DOHH2 (cell line): ENCODE data around the gene ADAR.
A peak's percentile ranks its signal among the peaks of the same experiment; 100 is the strongest.

Source experiments
- H3F3A ChIP-seq: fragments of 200-600 bp; sonication (generic), shearing (Covaris generic); 2 replicates; pipeline ENCODE4 v1.6.0; 2016; ENCODE audit warnings: antibody characterized with exemption, mild to moderate bottlenecking; ENCODE audit not compliant: control insufficient read depth, insufficient read depth
- H3K27ac ChIP-seq: fragments of 200-600 bp; sonication (generic); 2 replicates; pipeline ENCODE4 v1.5.1; 2014; ENCODE audit warnings: low read depth, mild to moderate bottlenecking, low read length, moderate library complexity
- H3K27me3 ChIP-seq: fragments of 200-600 bp; sonication (generic); 2 replicates; pipeline ENCODE4 v1.6.1; 2014; ENCODE audit warnings: mild to moderate bottlenecking, low read length, mixed read lengths; ENCODE audit not compliant: control insufficient read depth
- H3K36me3 ChIP-seq: fragments of 200-600 bp; sonication (generic); 2 replicates; pipeline ENCODE4 v1.6.1; 2014; ENCODE audit warnings: mild to moderate bottlenecking, low read length, moderate library complexity, mixed read lengths; ENCODE audit not compliant: control insufficient read depth
- H3K4me1 ChIP-seq: fragments of 200-600 bp; sonication (generic); 2 replicates; pipeline ENCODE4 v1.6.1; 2014; ENCODE audit warnings: mild to moderate bottlenecking, low read length, mixed read lengths; ENCODE audit not compliant: control insufficient read depth
- H3K4me2 ChIP-seq: fragments of 200-600 bp; sonication (generic); 2 replicates; pipeline ENCODE4 v1.6.0; 2014; ENCODE audit warnings: mild to moderate bottlenecking, low read length, moderate library complexity
- H3K4me3 ChIP-seq: fragments of 200-600 bp; sonication (generic); 2 replicates; pipeline ENCODE4 v1.5.1; 2014; ENCODE audit warnings: mild to moderate bottlenecking, low read length, mixed read lengths
- H3K79me2 ChIP-seq: fragments of 200-600 bp; sonication (generic); 2 replicates; pipeline ENCODE4 v1.6.1; 2014; ENCODE audit warnings: mild to moderate bottlenecking, low read length, mixed read lengths; ENCODE audit not compliant: control insufficient read depth
- H3K9me2 ChIP-seq: fragments of 200-600 bp; sonication (generic); replicated peaks from 2 replicates; pipeline ENCODE4 v1.6.1; 2014; ENCODE audit warnings: mild to moderate bottlenecking, low read length, mixed read lengths; ENCODE audit not compliant: control insufficient read depth
- H3K9me3 ChIP-seq: fragments of 200-600 bp; sonication (generic); 2 replicates; pipeline ENCODE4 v1.6.1; 2014; ENCODE audit warnings: antibody characterized with exemption, low read length, mixed read lengths; ENCODE audit not compliant: control insufficient read depth, insufficient read depth
- H4K20me1 ChIP-seq: fragments of 200-600 bp; sonication (generic); 2 replicates; pipeline ENCODE4 v1.6.0; 2014; ENCODE audit warnings: low read depth, mild to moderate bottlenecking, antibody characterized with exemption, low read length, moderate library complexity; ENCODE audit not compliant: control insufficient read depth, insufficient read depth
- EZH2phosphoT487 ChIP-seq: fragments of 200-600 bp; sonication (generic); IDR thresholded peaks from 2 replicates; pipeline ENCODE4 v1.6.1; 2017; ENCODE audit warnings: borderline replicate concordance, mild to moderate bottlenecking, antibody characterized with exemption, low read length, moderate library complexity, mixed read lengths
- TF ChIP-seq, protein P1 (sequence below): fragments of 200-600 bp; sonication (generic); IDR thresholded peaks from one replicate; pipeline ENCODE4 v1.5.1; 2014; ENCODE audit warnings: antibody characterized with exemption, mild to moderate bottlenecking, low read depth, low read length; ENCODE audit not compliant: poor library complexity, severe bottlenecking

Gene ADAR

DNA sequence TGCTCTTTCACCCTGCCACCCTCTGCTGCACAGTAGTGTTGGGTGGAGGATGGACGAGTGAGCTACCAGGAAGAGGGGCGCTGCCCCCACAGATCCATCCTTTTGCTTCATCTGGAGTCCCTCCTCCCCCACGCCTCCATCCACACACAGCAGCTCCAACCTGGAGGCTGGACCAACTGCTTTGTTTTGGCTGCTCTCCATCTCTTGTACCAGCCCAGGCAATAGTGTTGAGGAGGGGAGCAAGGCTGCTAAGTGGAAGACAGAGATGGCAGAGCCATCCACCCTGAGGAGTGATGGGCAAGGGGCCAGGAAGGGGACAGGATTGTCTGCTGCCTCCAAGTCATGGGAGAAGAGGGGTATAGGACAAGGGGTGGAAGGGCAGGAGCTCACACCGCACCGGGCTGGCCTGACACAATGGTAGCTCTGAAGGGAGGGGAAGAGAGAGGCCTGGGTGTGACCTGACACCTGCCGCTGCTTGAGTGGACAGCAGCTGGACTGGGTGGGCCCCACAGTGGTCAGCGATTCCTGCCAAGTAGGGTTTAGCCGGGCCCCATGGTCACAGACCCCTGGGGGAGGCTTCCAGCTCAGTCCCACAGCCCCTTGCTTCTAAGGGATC, 31.9 kb downstream of the ADAR start:
- no peaks in the 10 kb centered on the region for H3K27me3 ChIP-seq
- H3K9me3 ChIP-seq = no peaks in the 10 kb centered on the region
- peak overlapping the region; percentile 74 for H3K4me2 ChIP-seq
- no peak for TF ChIP-seq EZH2phosphoT487
- TF ChIP-seq, protein P1, sequence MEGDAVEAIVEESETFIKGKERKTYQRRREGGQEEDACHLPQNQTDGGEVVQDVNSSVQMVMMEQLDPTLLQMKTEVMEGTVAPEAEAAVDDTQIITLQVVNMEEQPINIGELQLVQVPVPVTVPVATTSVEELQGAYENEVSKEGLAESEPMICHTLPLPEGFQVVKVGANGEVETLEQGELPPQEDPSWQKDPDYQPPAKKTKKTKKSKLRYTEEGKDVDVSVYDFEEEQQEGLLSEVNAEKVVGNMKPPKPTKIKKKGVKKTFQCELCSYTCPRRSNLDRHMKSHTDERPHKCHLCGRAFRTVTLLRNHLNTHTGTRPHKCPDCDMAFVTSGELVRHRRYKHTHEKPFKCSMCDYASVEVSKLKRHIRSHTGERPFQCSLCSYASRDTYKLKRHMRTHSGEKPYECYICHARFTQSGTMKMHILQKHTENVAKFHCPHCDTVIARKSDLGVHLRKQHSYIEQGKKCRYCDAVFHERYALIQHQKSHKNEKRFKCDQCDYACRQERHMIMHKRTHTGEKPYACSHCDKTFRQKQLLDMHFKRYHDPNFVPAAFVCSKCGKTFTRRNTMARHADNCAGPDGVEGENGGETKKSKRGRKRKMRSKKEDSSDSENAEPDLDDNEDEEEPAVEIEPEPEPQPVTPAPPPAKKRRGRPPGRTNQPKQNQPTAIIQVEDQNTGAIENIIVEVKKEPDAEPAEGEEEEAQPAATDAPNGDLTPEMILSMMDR = no peak
- peak overlapping the region; percentile 90 for H3K27ac ChIP-seq
- H3F3A ChIP-seq = peaks cover 18% of the 10 kb centered on the region
- peaks cover 70% of the 10 kb centered on the region for H3K4me1 ChIP-seq
- no peaks in the 10 kb centered on the region for H3K9me2 ChIP-seq
- H4K20me1 ChIP-seq = no peaks in the 10 kb centered on the region
- peaks cover 50% of the 10 kb centered on the region for H3K36me3 ChIP-seq
- H3K4me3 ChIP-seq = peak overlapping the region; percentile 50
- H3K79me2 ChIP-seq = no peaks in the 10 kb centered on the region

DNA sequence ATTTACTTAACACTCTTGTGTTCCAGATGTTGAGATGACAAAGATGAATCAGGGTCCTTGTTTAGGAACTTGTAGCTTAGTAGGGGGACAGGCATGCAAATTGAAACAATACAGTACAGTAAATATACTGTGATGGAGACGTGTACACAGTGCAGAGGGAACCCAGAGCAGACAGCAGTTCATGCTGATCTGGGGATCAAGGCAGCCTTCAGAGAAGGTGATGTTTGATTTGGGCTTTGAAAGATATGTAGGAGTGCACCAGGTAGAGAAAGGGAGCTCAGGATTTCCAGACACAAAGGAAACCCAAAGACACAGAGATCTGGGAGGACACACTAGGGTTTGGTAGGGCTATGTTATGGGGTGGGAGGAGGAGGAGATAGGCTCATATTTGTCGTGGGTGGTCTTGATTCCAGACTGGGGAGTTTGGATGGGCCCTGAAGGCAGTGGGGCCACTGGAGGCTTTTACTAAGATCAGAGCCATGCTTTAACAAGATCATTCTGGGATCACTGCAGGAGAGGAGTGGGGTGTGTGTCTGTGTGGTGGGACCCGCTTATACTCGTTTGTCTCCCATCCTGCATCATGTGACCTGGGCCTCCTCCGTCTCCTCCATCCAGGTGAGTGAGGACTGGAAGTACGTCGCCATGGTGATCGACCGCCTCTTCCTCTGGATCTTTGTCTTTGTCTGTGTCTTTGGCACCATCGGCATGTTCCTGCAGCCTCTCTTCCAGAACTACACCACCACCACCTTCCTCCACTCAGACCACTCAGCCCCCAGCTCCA, 32.6 kb downstream of the ADAR start:
- H3K27me3 ChIP-seq = no peaks in the 10 kb centered on the region

DNA sequence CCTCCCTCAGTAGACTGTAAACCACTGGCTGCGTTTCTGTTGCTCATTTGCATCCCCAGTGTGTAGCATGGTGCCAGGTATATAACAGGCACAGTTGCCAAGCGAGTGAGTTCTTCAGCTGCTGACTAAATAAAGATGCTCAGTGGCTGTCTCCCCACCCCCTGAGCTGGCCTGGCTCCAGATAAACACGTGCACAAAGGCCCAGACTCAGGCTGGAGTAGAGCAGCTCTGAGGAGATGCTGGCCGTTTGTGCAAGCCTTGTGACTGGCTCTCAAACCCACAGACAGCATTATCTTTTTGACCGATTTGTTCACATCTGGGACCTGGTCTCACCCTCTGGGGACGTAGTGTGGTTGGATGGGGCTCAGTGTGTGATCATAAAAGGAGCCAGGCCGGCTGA, 33.3 kb downstream of the ADAR start:
- TF ChIP-seq, protein P1 = no peak
- TF ChIP-seq EZH2phosphoT487 = no peak
- Histone ChIP-seq H3K36me3 (peaks cover 37% of the 10 kb centered on the region), H3K79me2 (no peaks in the 10 kb centered on the region), H3K4me3 (peak overlapping the region; percentile 50), H3K9me3 (no peaks in the 10 kb centered on the region), H3K4me1 (peaks cover 70% of the 10 kb centered on the region), H3K9me2 (no peaks in the 10 kb centered on the region), H3F3A (peaks cover 18% of the 10 kb centered on the region), H3K27me3 (peaks cover 3% of the 10 kb centered on the region; the same call in 1 of the 2 replicates), H3K27ac (peak overlapping the region; percentile 90), H4K20me1 (no peaks in the 10 kb centered on the region), H3K4me2 (peak overlapping the region; percentile 74)

More for the DNA sequence above, 32.6 kb downstream of the ADAR start:
- TF ChIP-seq, protein P1 = no peak
- no peak for TF ChIP-seq EZH2phosphoT487
- H3F3A ChIP-seq = peaks cover 18% of the 10 kb centered on the region
- peaks cover 43% of the 10 kb centered on the region for H3K36me3 ChIP-seq
- no peaks in the 10 kb centered on the region for H3K79me2 ChIP-seq
- peak overlapping the region; percentile 74 for H3K4me2 ChIP-seq
- H3K9me2 ChIP-seq = no peaks in the 10 kb centered on the region
- peak overlapping the region; percentile 50 for H3K4me3 ChIP-seq
- H3K4me1 ChIP-seq = peaks cover 70% of the 10 kb centered on the region
- no peaks in the 10 kb centered on the region for H4K20me1 ChIP-seq
- H3K9me3 ChIP-seq = no peaks in the 10 kb centered on the region
- H3K27ac ChIP-seq = peak overlapping the region; percentile 90
